GM21825 (cell line): ENCODE results near the gene MYL12A.

Experiments used
- ATAC-seq: cut with Tn5 transposase; IDR thresholded peaks from one replicate; pipeline ENCODE4 v1.9.1; 2021; ENCODE audit warnings: mild to moderate bottlenecking, moderate library complexity; ENCODE audit not compliant: unreplicated experiment

Gene MYL12A

GRCh38 chr18:3224223-3224622 lies 23.4 kb upstream of the MYL12A start:
- ATAC-seq: no peak

- ATAC-seq: no peak
Measured at GRCh38 chr18:3225588-3225987, 22.0 kb upstream of the MYL12A start.

GRCh38 chr18:3226048-3226447 lies 21.6 kb upstream of the MYL12A start:
- ATAC-seq: no peak

GRCh38 chr18:3230401-3231334 lies 16.9 kb upstream of the MYL12A start:
- no peak for ATAC-seq

DNA sequence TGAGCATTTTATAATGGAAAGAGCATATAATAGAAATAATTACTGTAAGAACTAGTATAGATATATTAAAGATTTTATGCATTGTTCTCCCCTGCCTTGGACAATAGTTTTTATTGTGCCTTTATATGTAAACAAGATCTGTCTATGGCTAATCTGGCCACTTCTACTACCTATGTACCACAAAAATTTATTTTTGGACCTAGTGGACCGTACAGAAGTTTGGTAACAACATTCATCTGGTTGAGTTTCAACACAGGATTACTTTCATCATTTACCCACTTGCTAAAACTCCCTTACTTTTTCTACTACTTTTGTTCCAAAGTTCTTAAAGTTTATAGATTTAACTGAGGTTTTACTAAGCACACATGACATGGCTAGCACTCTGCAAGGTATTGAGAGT lies 14.6 kb upstream of the MYL12A start:
- no peak for ATAC-seq

- no peak for ATAC-seq
Measured at GRCh38 chr18:3233433-3234168, 14.0 kb upstream of the MYL12A start.

- no peak for ATAC-seq
Measured at GRCh38 chr18:3234457-3234856, 13.1 kb upstream of the MYL12A start.

GRCh38 chr18:3235846-3236245 lies 11.8 kb upstream of the MYL12A start:
- ATAC-seq: no peak

DNA sequence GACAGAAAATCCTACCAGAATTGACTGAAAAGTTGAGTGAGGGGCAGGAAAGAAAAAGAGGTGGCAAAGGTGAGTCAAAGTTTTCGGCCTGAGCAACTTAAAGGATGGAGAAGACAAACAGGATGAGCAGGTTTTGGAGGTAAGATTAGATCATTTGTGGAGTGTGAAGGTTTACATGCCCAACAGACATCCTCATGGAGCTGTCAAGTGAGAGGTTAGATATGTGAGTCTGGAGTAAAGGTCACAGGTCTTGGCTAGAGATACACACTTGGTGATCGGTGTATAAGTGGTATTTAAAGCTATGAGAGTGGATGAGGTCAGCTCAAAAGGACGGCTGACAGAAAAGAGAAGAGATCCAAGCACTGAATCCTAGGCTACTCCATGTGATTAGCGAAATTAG lies 11.1 kb upstream of the MYL12A start:
- no peak for ATAC-seq

DNA sequence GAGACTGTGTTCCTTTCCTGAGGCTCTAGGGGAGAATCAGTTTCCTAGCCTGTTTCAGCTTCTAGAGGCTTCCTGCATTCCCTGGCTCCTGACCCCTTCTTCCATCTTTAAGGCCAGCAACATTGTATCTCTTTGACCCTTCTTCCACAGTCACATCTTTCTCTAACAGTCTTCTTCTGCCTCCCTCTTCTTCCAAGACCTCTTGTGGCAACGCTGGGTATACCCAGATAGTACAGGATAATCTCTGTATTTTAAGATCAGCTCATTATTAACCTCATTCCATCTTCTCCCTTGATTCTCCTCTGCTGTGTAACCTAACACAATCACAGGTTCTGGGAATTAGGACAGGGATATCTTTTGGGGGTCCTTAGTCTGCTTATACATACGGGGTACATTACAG lies 8.9 kb upstream of the MYL12A start:
- no peak for ATAC-seq

DNA sequence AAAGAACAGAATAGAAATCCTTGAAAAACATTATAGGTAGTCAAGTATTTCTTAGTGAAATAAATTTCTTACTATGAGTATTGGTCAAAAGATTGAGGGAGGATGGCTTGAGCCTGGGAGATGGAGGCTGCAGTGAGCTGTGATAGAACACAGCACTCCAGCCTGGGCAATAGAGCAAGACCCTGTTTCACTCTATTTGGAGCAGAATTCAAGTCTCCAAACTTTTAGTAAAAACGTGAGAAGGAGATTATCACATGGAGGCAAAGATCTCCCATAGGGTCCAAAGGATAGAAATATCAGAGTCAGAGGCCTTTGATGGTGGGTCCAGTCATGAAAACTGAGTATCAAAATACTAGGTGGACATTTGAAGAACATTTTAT lies 2.4 kb upstream of the MYL12A start:
- no peak for ATAC-seq

GRCh38 chr18:3245853-3246634 lies 1.6 kb upstream of the MYL12A start:
- ATAC-seq: peak; percentile 46

DNA sequence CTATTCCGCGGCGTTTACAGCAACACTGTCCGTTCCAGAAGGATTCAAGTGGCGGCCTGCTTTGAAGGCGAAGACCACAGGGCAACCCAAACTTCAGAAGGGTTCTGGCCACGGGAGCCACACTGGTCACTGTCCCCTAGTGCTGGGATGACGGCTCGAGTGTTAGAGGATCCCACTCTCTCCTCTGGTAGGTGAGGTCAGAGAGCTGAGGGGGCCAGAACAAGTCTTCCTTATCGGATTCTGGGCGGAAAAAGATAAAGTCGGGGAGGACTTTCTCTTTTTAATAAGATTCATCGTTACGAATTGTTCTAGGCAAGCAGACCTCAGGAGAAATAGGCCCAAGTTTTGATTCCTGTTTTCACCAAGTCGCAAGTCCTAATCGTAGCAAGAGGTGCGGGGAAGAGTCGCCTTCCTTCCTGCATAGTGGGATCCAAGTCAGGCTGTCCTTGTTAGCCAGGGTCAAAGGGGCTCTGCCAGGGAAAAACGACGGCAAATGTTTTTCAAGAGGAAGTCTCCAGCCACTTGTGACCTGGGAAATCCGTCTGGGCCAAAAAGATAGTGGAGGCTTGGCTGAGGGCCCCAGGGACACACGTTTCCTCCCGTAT lies 864 bp upstream of the MYL12A start:
- no peak for ATAC-seq

GRCh38 chr18:3248062-3248657 lies 559 bp downstream of the MYL12A start:
- no peak for ATAC-seq

DNA sequence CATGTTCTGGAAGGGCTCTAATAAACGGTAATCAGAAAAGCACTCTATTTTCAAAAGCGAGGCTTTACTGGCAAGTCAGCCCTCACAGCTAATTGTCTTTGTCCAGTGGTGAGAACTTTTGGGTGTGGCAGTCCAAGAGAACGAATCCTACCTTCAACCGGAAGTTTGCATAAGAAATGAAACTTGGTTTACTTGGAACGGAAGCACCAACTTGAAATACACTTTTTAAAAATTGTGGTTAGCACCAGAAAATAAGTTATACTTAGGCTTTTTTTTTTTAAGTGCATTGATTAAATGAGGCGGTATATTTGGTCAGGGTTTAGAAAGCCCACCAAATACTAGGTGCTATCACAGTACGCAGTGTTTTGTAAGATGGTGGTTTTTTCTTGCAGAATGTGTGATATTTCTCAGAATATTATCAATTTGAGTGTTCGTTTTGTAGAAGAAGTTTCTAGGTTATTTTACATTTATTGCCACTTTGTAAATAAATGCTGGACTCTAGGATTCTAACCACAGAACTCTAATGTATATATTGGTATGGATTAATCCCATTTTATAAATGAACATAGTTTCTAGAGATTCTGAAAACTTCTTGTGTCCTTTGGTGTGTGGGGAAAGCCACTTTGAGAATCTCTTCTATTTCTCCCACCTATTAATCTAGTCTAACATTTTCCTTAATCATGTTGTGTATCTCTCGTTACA lies 1.2 kb downstream of the MYL12A start:
- ATAC-seq: no peak

- no peak for ATAC-seq
Measured at GRCh38 chr18:3250237-3251107, 2.9 kb downstream of the MYL12A start.

GRCh38 chr18:3251249-3251962 lies 3.8 kb downstream of the MYL12A start:
- ATAC-seq: no peak

DNA sequence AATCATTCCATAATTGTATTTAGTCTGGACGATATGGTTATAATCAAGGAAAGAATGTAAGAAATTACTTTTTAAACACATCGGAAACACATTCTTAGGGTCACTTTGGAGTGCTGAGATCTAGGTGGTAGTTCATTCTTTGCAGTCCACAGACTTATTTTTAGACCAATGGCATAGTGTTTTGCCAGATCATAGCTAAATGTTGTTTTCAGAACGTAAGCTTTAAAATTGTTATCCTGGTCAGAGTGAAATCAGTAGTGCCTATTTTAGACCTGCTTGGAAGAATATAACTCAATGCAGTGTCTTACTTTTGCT lies 4.3 kb downstream of the MYL12A start:
- no peak for ATAC-seq

GRCh38 chr18:3252843-3253242 lies 5.2 kb downstream of the MYL12A start:
- no peak for ATAC-seq
